Epithelial cell of proximal tubule (primary cell): Measurements from ENCODE around the gene AFG1L. TPM values are rescaled to one million over a fixed set of nuclear protein-coding genes. Genes with fewer than 3 reads are reported as not detected.
A peak's percentile ranks its signal among the peaks of the same experiment; 100 is the strongest.
"Not testable (repeated sequence)": the region's sequence is repeated elsewhere in the genome, so short reads cannot be mapped to it uniquely, and the experiment has no call there.

Experiments used
- DNase-seq: peaks from one replicate; pipeline ENCODE4 v3.0.0-alpha.2; 2011; ENCODE audit warnings: low read depth
- H3K4me3 ChIP-seq: 2 replicates; pipeline ENCODE4 v1.5.1; 2011; ENCODE audit warnings: low read depth, mild to moderate bottlenecking, low read length
- CTCF ChIP-seq: conservative IDR thresholded peaks from 2 replicates; pipeline ENCODE4 v1.5.1; 2012; ENCODE audit warnings: low read depth, mild to moderate bottlenecking, low read length
- total RNA-seq: library from RNA; depleted of rRNA; stranded (reverse); fragments of >200 nt; gene quantifications from 2 replicates; pipeline ENCODE4 v1.2.3, GENCODE V29; 2015

AFG1L gene
- total RNA-seq, 1 donor from 2014 or later = 1.8 TPM

GRCh38 chr6:108528878-108529277 lies 234.0 kb downstream of the AFG1L start:
- TF ChIP-seq CTCF = no peak
- no peak overlapping the region for H3K4me3 ChIP-seq
- DNase-seq = no peak

- DNase-seq = no peak
- peak; percentile 15 for TF ChIP-seq CTCF
- no peak overlapping the region for H3K4me3 ChIP-seq
These were observed 236.5 kb downstream of the AFG1L start for GRCh38 chr6:108531332-108531731.

- no peak overlapping the region for H3K4me3 ChIP-seq
- no peak for DNase-seq
- no peak for TF ChIP-seq CTCF
These were observed 240.4 kb downstream of the AFG1L start for GRCh38 chr6:108535114-108535742.

GRCh38 chr6:108535920-108536535 lies 241.2 kb downstream of the AFG1L start:
- DNase-seq, H3K4me3 ChIP-seq: not testable (repeated sequence)

- H3K4me3 ChIP-seq = peak overlapping the region; percentile 1
- TF ChIP-seq CTCF = peak; percentile 93
- no peak for DNase-seq
These were observed 247.2 kb downstream of the AFG1L start for GRCh38 chr6:108541843-108542759.

GRCh38 chr6:108543175-108543940 lies 248.5 kb downstream of the AFG1L start:
- no peak for TF ChIP-seq CTCF
- no peak overlapping the region for H3K4me3 ChIP-seq
- DNase-seq = no peak

GRCh38 chr6:108544606-108545005 lies 249.8 kb downstream of the AFG1L start:
- no peak overlapping the region for H3K4me3 ChIP-seq
- no peak for DNase-seq
- TF ChIP-seq CTCF = no peak
